DMS114 treated with DMSO at 0.1 percent for 48 hours (cell line): ENCODE measurements around the gene CYTH1.
"Not testable (repeated sequence)": the region's sequence is repeated elsewhere in the genome, so short reads cannot be mapped to it uniquely, and the experiment has no call there.

ENCODE experiments used
- DNase-seq: peaks from one replicate; lab custom pipeline; 2025; ENCODE audit not compliant: unreplicated experiment; lab: John Stamatoyannopoulos, UW

The CYTH1 gene

GRCh38 chr17:78789149-78789662 lies 7.1 kb upstream of the CYTH1 start:
- no peak for DNase-seq

- no peak for DNase-seq
Observed at GRCh38 chr17:78788451-78788850, 6.4 kb upstream of the CYTH1 start.

GRCh38 chr17:78787444-78787843 lies 5.4 kb upstream of the CYTH1 start:
- no peak for DNase-seq

GRCh38 chr17:78785663-78786057 lies 3.6 kb upstream of the CYTH1 start:
- no peak for DNase-seq

- DNase-seq = no peak
Observed at GRCh38 chr17:78785011-78785662, 3.1 kb upstream of the CYTH1 start.

GRCh38 chr17:78784352-78784751 lies 2.3 kb upstream of the CYTH1 start:
- DNase-seq = no peak

GRCh38 chr17:78783711-78784324 lies 1.7 kb upstream of the CYTH1 start:
- DNase-seq = no peak

- DNase-seq = no peak
Observed at GRCh38 chr17:78781104-78781892, 775 bp downstream of the CYTH1 start.

GRCh38 chr17:78780335-78780734 lies 1.7 kb downstream of the CYTH1 start:
- no peak for DNase-seq

GRCh38 chr17:78779850-78780249 lies 2.2 kb downstream of the CYTH1 start:
- no peak for DNase-seq

- not testable (repeated sequence) for DNase-seq
Observed at GRCh38 chr17:78779286-78779651, 2.8 kb downstream of the CYTH1 start.

GRCh38 chr17:78777881-78778280 lies 4.2 kb downstream of the CYTH1 start:
- no peak for DNase-seq

- DNase-seq = no peak
Observed at GRCh38 chr17:78774956-78775571, 7.0 kb downstream of the CYTH1 start.

GRCh38 chr17:78774453-78774852 lies 7.6 kb downstream of the CYTH1 start:
- no peak for DNase-seq

GRCh38 chr17:78771758-78772382 lies 10.2 kb downstream of the CYTH1 start:
- DNase-seq = no peak

- no peak for DNase-seq
Observed at GRCh38 chr17:78769196-78769773, 12.8 kb downstream of the CYTH1 start.

- no peak for DNase-seq
Observed at GRCh38 chr17:78767806-78768205, 14.3 kb downstream of the CYTH1 start.

GRCh38 chr17:78766743-78767294 lies 15.3 kb downstream of the CYTH1 start:
- no peak for DNase-seq

GRCh38 chr17:78766225-78766624 lies 15.8 kb downstream of the CYTH1 start:
- DNase-seq = no peak

- no peak for DNase-seq
Observed at GRCh38 chr17:78765821-78766220, 16.3 kb downstream of the CYTH1 start.
